HepG2 (cell line): Measurements from ENCODE around the gene MEPCE.

Experiments
- CCAR2 ChIP-seq: fragments of 200-400 bp; formaldehyde crosslinking; optimal IDR thresholded peaks from 2 replicates; pipeline ENCODE3; 2018; ENCODE audit warnings: low read depth, mild to moderate bottlenecking, low read length, moderate library complexity
- EZH2 ChIP-seq: conservative IDR thresholded peaks from 2 replicates; pipeline ENCODE4 v1.6.1; 2012; ENCODE audit warnings: mild to moderate bottlenecking, low read depth, low read length, moderate library complexity
- FOXK1 ChIP-seq: sonication (generic); formaldehyde crosslinking; IDR thresholded peaks from 2 replicates; pipeline ENCODE4 v1.4.0; 2020; ENCODE audit warnings: low read depth, missing genetic modification reagents, borderline replicate concordance
- FOXP1 ChIP-seq, 2 experiments: fragments of 450-650 bp in 1 of 2; IDR thresholded peaks; 2 replicates each; pipeline ENCODE4 v1.6.1; 2017 to 2018; ENCODE audit warnings: antibody characterized with exemption in 1 of 2
- POLR2AphosphoS5 ChIP-seq: IDR thresholded peaks from 2 replicates; pipeline ENCODE4 v1.6.1; 2012; ENCODE audit warnings: low read depth, low read length
- SOX6 ChIP-seq, 2 experiments: fragments of 450-650 bp in 1 of 2; sonication (generic) in 1 of 2; formaldehyde crosslinking in 1 of 2; IDR thresholded peaks; 2 replicates each; pipeline versions ENCODE4 v1.4.0 to v1.6.1; 2017 to 2020; ENCODE audit warnings: antibody characterized with exemption in 1 of 2, mild to moderate bottlenecking in 1 of 2, missing genetic modification reagents in 1 of 2
- ZNF232 ChIP-seq: sonication (generic); formaldehyde crosslinking; IDR thresholded peaks from 2 replicates; pipeline ENCODE4 v1.4.0; 2020; ENCODE audit warnings: missing genetic modification reagents, borderline replicate concordance
- ZNF383 ChIP-seq: sonication (generic); formaldehyde crosslinking; IDR thresholded peaks from 2 replicates; pipeline ENCODE4 v1.4.0; 2020; ENCODE audit warnings: missing genetic modification reagents, mild to moderate bottlenecking, borderline replicate concordance
- ZNF530 ChIP-seq: sonication (generic); formaldehyde crosslinking; IDR thresholded peaks from 2 replicates; pipeline ENCODE4 v1.5.0; 2020; ENCODE audit warnings: low read depth, mild to moderate bottlenecking, missing genetic modification reagents
- ZSCAN31 ChIP-seq: sonication (generic); formaldehyde crosslinking; IDR thresholded peaks from 2 replicates; pipeline ENCODE4 v1.5.0; 2020; ENCODE audit warnings: low read depth, mild to moderate bottlenecking, missing genetic modification reagents
- TF ChIP-seq, protein P1 (sequence below): sonication (generic); formaldehyde crosslinking; IDR thresholded peaks from 2 replicates; pipeline ENCODE4 v1.5.0; 2020; ENCODE audit warnings: mild to moderate bottlenecking, missing genetic modification reagents, moderate library complexity
- TF ChIP-seq, protein P2 (sequence below): sonication (generic); formaldehyde crosslinking; conservative IDR thresholded peaks from 2 replicates; pipeline ENCODE4 v1.4.0; 2020; ENCODE audit warnings: missing genetic modification reagents
- TF ChIP-seq, protein P3 (sequence below): sonication (generic); formaldehyde crosslinking; IDR thresholded peaks from 2 replicates; pipeline ENCODE4 v1.4.0; 2020; ENCODE audit warnings: missing genetic modification reagents

DNA sequence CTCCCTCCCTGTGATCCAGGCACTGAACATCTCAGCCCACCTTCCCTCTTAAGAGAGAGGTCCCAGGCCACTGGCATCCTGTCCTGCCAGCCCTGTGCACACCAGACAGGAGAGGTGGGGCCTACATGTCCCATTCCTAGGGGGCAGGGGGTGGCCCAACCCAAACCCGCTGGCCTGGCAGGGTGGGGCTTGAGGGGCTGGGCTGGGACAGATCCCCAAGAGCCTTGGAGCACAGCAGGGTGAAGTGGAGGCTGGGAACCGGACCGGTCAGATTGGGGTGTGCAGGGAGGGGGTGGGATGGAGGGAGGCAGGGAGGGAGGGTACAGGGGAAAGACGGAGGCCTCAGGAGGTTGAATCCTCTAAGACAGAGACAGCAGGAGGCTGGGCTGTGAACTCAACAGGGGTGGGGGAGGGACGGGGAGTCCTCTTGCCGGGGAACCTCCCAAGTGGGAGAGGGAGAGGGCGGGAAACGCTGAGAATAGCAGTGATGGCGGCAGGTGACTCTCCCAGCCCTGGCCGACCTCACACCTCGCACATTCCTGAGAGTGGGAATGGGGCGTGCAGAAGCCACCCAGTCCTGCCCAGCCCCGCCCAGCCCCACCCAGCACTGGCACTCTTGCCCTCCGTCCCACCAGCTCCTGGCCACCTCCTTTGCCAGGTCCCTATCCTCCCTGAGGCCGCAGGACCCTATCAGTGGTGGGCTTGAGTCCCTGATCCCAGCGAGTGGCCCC, 42.7 kb downstream of the MEPCE start:
- TF ChIP-seq, protein P1, sequence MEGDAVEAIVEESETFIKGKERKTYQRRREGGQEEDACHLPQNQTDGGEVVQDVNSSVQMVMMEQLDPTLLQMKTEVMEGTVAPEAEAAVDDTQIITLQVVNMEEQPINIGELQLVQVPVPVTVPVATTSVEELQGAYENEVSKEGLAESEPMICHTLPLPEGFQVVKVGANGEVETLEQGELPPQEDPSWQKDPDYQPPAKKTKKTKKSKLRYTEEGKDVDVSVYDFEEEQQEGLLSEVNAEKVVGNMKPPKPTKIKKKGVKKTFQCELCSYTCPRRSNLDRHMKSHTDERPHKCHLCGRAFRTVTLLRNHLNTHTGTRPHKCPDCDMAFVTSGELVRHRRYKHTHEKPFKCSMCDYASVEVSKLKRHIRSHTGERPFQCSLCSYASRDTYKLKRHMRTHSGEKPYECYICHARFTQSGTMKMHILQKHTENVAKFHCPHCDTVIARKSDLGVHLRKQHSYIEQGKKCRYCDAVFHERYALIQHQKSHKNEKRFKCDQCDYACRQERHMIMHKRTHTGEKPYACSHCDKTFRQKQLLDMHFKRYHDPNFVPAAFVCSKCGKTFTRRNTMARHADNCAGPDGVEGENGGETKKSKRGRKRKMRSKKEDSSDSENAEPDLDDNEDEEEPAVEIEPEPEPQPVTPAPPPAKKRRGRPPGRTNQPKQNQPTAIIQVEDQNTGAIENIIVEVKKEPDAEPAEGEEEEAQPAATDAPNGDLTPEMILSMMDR (CRISPR knock-in tag) = no peak
- TF ChIP-seq ZNF232 (CRISPR knock-in tag) (no peak), ZSCAN31 (CRISPR knock-in tag) (no peak), EZH2 (no peak), SOX6 (IDR thresholded peaks at IDR 0.05) (no peak), SOX6 (CRISPR knock-in tag; IDR thresholded peaks at IDR 0.05) (no peak), CCAR2 (no peak), POLR2AphosphoS5 (no peak), ZNF530 (CRISPR knock-in tag) (no peak), ZNF383 (CRISPR knock-in tag) (no peak), FOXK1 (no peak), FOXP1 (IDR thresholded peaks at IDR 0.05) (no peak), FOXP1 (CRISPR knock-in tag; IDR thresholded peaks at IDR 0.05) (no peak)
- TF ChIP-seq, protein P2, sequence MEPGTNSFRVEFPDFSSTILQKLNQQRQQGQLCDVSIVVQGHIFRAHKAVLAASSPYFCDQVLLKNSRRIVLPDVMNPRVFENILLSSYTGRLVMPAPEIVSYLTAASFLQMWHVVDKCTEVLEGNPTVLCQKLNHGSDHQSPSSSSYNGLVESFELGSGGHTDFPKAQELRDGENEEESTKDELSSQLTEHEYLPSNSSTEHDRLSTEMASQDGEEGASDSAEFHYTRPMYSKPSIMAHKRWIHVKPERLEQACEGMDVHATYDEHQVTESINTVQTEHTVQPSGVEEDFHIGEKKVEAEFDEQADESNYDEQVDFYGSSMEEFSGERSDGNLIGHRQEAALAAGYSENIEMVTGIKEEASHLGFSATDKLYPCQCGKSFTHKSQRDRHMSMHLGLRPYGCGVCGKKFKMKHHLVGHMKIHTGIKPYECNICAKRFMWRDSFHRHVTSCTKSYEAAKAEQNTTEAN (CRISPR knock-in tag) = no peak
- TF ChIP-seq, protein P3, sequence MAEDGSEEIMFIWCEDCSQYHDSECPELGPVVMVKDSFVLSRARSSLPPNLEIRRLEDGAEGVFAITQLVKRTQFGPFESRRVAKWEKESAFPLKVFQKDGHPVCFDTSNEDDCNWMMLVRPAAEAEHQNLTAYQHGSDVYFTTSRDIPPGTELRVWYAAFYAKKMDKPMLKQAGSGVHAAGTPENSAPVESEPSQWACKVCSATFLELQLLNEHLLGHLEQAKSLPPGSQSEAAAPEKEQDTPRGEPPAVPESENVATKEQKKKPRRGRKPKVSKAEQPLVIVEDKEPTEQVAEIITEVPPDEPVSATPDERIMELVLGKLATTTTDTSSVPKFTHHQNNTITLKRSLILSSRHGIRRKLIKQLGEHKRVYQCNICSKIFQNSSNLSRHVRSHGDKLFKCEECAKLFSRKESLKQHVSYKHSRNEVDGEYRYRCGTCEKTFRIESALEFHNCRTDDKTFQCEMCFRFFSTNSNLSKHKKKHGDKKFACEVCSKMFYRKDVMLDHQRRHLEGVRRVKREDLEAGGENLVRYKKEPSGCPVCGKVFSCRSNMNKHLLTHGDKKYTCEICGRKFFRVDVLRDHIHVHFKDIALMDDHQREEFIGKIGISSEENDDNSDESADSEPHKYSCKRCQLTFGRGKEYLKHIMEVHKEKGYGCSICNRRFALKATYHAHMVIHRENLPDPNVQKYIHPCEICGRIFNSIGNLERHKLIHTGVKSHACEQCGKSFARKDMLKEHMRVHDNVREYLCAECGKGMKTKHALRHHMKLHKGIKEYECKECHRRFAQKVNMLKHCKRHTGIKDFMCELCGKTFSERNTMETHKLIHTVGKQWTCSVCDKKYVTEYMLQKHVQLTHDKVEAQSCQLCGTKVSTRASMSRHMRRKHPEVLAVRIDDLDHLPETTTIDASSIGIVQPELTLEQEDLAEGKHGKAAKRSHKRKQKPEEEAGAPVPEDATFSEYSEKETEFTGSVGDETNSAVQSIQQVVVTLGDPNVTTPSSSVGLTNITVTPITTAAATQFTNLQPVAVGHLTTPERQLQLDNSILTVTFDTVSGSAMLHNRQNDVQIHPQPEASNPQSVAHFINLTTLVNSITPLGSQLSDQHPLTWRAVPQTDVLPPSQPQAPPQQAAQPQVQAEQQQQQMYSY = no peak
